Stomach smooth muscle (tissue), 2 donors: ENCODE results near the gene ODF4.
"Not testable (repeated sequence)": the region's sequence is repeated elsewhere in the genome, so short reads cannot be mapped to it uniquely, and the experiment has no call there.

Experiments
- H3K27ac ChIP-seq: one replicate; pipeline ENCODE4 v1.7.0; 2013; ENCODE audit warnings: mild to moderate bottlenecking, low read length, inconsistent platforms
- H3K27me3 ChIP-seq, 2 donors: one replicate each; pipeline ENCODE4 v1.7.0; 2013; ENCODE audit warnings: low read length in 2 of 2; ENCODE audit not compliant: insufficient read depth in 2 of 2, control insufficient read depth in 1 of 2
- H3K36me3 ChIP-seq, 2 donors: one replicate each; pipeline ENCODE4 v1.7.0; 2013; ENCODE audit warnings: low read length in 2 of 2; ENCODE audit not compliant: control insufficient read depth in 2 of 2, insufficient read depth in 2 of 2
- H3K4me1 ChIP-seq: one replicate; pipeline ENCODE4 v1.7.0; 2013; ENCODE audit warnings: low read length; ENCODE audit not compliant: control insufficient read depth, insufficient read depth
- H3K4me3 ChIP-seq, 2 donors: one replicate each; pipeline ENCODE4 v1.7.0; 2013; ENCODE audit warnings: low read length in 2 of 2
- H3K9ac ChIP-seq, 2 donors: one replicate each; pipeline ENCODE4 v1.7.0; 2013; ENCODE audit warnings: low read length in 2 of 2, mild to moderate bottlenecking in 1 of 2
- H3K9me3 ChIP-seq, 2 donors: one replicate each; pipeline ENCODE4 v1.7.0; 2013; ENCODE audit warnings: low read length in 2 of 2; ENCODE audit not compliant: control insufficient read depth in 2 of 2
- donor health status: healthy.
- donor health status: Pancreatic carcinoma.

Gene ODF4

DNA sequence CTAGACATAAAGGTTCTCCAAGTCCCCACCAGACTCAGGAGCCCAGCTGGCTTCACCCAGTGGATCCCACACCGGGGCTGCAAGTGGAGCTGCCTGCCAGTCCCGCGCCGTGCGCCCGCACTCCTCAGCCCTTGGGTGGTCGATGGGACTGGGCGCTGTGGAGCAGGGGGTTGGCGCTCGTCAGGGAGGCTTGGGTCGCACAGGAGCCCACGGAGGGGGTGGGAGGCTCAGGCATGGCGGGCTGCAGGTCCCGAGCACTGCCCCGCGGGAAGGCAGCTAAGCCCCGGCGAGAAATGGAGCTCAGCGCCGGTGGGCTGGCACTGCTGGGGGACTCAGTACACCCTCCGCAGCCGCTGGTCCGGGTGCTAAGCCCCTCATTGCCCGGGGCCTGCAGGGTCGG is 7.4 kb downstream of the ODF4 start:
- H3K27me3 ChIP-seq, H3K9me3 ChIP-seq, H3K4me3 ChIP-seq, H3K36me3 ChIP-seq, H3K4me1 ChIP-seq, H3K27ac ChIP-seq, H3K9ac ChIP-seq: not testable (repeated sequence)

- Histone ChIP-seq H3K4me3 (no peak overlapping the region), H3K4me1 (no peaks in the 10 kb centered on the region), H3K36me3 (no peaks in the 10 kb centered on the region)
These were observed 10.7 kb downstream of the ODF4 start for GRCh38 chr17:8350339-8350738.

DNA sequence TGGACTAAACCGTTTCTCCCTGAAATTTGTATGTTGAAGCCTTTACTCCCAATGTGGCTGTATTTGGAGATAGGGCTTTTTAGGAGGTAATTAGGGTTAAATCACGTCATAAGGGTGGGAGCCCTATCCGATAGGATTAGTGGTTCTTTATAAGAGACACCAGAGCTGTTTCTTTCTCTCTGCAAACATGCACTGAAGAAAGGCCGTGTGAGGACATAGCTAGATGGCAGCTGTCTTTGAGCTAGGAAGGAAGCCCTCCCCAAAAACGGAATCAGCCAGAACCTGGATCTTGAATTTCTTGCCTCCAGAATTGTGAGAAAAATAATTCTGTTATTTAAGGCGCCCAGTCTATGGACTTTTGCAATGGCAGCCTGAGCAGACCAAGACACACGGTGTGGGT is 14.1 kb downstream of the ODF4 start:
- H3K4me3 ChIP-seq, result no peak overlapping the region
- H3K36me3 ChIP-seq, result no peaks in the 10 kb centered on the region
- no peaks in the 10 kb centered on the region for H3K4me1 ChIP-seq
- no peak overlapping the region for H3K27ac ChIP-seq
- H3K9me3 ChIP-seq, result no peaks in the 10 kb centered on the region
- no peaks in the 10 kb centered on the region for H3K27me3 ChIP-seq
- no peak overlapping the region for H3K9ac ChIP-seq

More at GRCh38 chr17:8350339-8350738, 10.7 kb downstream of the ODF4 start:
- Histone ChIP-seq H3K9me3 (no peaks in the 10 kb centered on the region), H3K27ac (no peak overlapping the region), H3K27me3 (peaks cover 0 to 4% of the 10 kb centered on the region in 2 donors), H3K9ac (no peak overlapping the region)

GRCh38 chr17:8354236-8354635 is 14.6 kb downstream of the ODF4 start:
- no peaks in the 10 kb centered on the region for H3K36me3 ChIP-seq
- no peaks in the 10 kb centered on the region for H3K9me3 ChIP-seq
- no peaks in the 10 kb centered on the region for H3K4me1 ChIP-seq
- no peak overlapping the region for H3K4me3 ChIP-seq
- H3K9ac ChIP-seq, result no peak overlapping the region
- no peak overlapping the region for H3K27ac ChIP-seq
- H3K27me3 ChIP-seq, result no peaks in the 10 kb centered on the region

- H3K4me3 ChIP-seq, result no peak overlapping the region
- no peak overlapping the region for H3K27ac ChIP-seq
- H3K9ac ChIP-seq, result no peak overlapping the region
- no peaks in the 10 kb centered on the region for H3K27me3 ChIP-seq
- no peaks in the 10 kb centered on the region for H3K36me3 ChIP-seq
- no peaks in the 10 kb centered on the region for H3K4me1 ChIP-seq
- no peaks in the 10 kb centered on the region for H3K9me3 ChIP-seq
These were observed 18.3 kb downstream of the ODF4 start for GRCh38 chr17:8357910-8358309.

DNA sequence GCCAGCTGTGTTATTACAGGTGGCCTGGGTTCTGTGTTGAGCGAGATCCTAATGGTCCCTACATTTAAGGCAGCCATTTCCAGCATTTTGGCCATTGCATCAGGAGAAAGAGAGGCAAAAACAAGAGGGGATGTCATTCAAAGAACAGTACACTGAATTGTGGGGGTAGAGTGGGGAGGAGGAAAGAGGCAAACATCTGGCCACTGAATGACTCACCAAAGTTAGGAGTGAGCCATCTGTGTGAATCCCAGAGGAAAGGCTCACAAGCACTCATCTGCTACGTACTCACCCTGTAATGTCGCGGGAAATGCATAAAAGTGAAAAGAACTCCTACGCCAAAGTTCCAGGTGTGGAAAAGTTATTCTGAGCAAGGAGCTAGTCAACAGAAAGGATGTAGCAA is 20.1 kb downstream of the ODF4 start:
- H3K9me3 ChIP-seq, result no peaks in the 10 kb centered on the region
- H3K27ac ChIP-seq, result no peak overlapping the region
- no peak overlapping the region for H3K4me3 ChIP-seq
- no peaks in the 10 kb centered on the region for H3K27me3 ChIP-seq
- peaks cover 0 to 3% of the 10 kb centered on the region in 2 donors for H3K36me3 ChIP-seq
- no peaks in the 10 kb centered on the region for H3K4me1 ChIP-seq
- H3K9ac ChIP-seq, result no peak overlapping the region

GRCh38 chr17:8360260-8360659 is 20.6 kb downstream of the ODF4 start:
- Histone ChIP-seq H3K4me1 (no peaks in the 10 kb centered on the region), H3K27me3 (no peaks in the 10 kb centered on the region), H3K9ac (no peak overlapping the region), H3K9me3 (no peaks in the 10 kb centered on the region), H3K36me3 (peaks cover under 1 to 6% of the 10 kb centered on the region in 2 donors), H3K4me3 (no peak overlapping the region), H3K27ac (no peak overlapping the region)

- Histone ChIP-seq H3K9me3 (no peaks in the 10 kb centered on the region), H3K36me3 (peaks cover 2 to 6% of the 10 kb centered on the region in 2 donors), H3K4me3 (no peak overlapping the region), H3K4me1 (no peaks in the 10 kb centered on the region), H3K9ac (no peak overlapping the region), H3K27me3 (no peaks in the 10 kb centered on the region), H3K27ac (no peak overlapping the region)
These were observed 21.1 kb downstream of the ODF4 start for GRCh38 chr17:8360751-8361150.

- Histone ChIP-seq H3K9ac (no peak overlapping the region), H3K27me3 (no peaks in the 10 kb centered on the region), H3K4me3 (no peak overlapping the region), H3K9me3 (no peaks in the 10 kb centered on the region), H3K4me1 (no peaks in the 10 kb centered on the region), H3K36me3 (peaks cover 2 to 6% of the 10 kb centered on the region in 2 donors), H3K27ac (no peak overlapping the region)
These were observed 23.2 kb downstream of the ODF4 start for GRCh38 chr17:8362651-8363332.

DNA sequence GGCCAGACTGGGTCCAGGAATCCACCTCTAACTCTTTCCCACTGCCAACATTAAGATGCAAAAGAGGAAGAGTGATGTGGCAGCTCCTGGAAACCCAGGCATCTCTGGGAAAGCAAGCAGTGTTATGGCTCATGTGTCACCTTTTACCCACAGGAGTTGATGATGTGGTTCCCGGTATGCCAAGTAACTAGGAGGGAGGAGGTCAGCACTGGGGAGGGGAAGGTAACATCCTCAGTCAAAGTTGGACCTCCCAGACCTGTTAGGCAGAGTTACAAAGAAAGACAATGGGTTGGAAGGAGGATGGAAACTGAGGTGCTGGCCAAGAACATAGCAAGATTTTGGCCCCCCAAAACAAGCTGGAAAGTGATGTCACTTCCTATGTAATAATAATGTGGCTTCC is 25.5 kb downstream of the ODF4 start:
- H3K27me3 ChIP-seq, result no peaks in the 10 kb centered on the region
- H3K9me3 ChIP-seq, result no peaks in the 10 kb centered on the region
- no peak overlapping the region for H3K27ac ChIP-seq

GRCh38 chr17:8366231-8366630 is 26.6 kb downstream of the ODF4 start:
- H3K4me3 ChIP-seq, result no peak overlapping the region
- H3K9ac ChIP-seq, result no peak overlapping the region
- no peaks in the 10 kb centered on the region for H3K27me3 ChIP-seq
- no peak overlapping the region for H3K27ac ChIP-seq
- H3K4me1 ChIP-seq, result no peaks in the 10 kb centered on the region
- H3K9me3 ChIP-seq, result no peaks in the 10 kb centered on the region
- peaks cover 16 to 17% of the 10 kb centered on the region in 2 donors for H3K36me3 ChIP-seq

More for the DNA sequence above, 25.5 kb downstream of the ODF4 start:
- no peak overlapping the region for H3K4me3 ChIP-seq
- H3K36me3 ChIP-seq, result peaks cover 16 to 17% of the 10 kb centered on the region in 2 donors
- H3K9ac ChIP-seq, result no peak overlapping the region
- H3K4me1 ChIP-seq, result no peaks in the 10 kb centered on the region
